ENCODE results near the gene ZNF335.

GRCh38 chr20:45974896-45975565 is 3.0 kb upstream of the ZNF335 start:
- no peak for TF ChIP-seq CTCF (IDR thresholded peaks at IDR 0.05)
- TF ChIP-seq POLR2A (IDR thresholded peaks at IDR 0.05) = no peak

Measured in right lobe of liver (tissue), 4 donors.